HG02840 (cell line): ENCODE data around the gene UBR4.

Experiments used
- ATAC-seq: cut with Tn5 transposase; IDR thresholded peaks from one replicate; pipeline ENCODE4 v1.9.1; 2021; ENCODE audit warnings: mild to moderate bottlenecking, moderate library complexity, moderate number of reproducible peaks; ENCODE audit not compliant: unreplicated experiment, low FRiP score

The UBR4 gene

DNA sequence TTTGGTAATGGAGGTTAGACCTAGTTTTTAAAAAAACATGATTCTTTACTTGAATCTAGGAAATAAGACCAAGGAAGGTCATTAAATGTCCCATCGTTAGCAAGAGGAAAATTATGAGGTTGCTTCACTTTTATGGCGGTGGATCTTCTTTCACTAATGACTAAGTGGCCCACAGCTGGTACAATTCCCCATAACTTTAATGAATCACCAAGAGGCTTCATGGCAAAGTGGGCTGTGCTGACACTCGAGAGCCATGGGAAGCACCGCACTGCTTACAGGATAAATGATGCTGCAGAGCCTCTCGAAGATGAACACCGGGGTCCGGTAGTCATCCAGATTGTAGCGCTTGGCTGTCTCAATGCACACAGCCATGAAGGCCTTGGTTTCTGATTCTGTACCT is 108.8 kb downstream of the UBR4 start:
- no peak for ATAC-seq

DNA sequence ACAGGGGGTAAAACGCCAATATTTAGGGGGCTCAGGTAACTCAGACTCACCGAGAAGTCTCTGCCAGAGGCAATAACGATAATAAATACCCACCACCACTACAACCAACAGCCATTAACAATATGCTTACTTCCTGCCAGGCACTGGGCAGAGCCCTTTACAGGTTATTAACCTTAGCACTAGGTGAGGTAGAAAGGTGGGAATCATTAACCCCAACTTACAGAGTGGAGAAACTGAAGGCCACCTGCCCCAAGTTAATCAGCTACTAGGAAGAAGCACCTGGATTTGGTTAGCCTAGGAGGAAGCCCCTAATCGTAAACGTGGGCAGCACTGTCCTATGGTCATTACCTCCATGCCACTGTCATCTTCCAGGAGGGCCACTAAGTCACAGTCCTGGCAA is 110.0 kb downstream of the UBR4 start:
- no peak for ATAC-seq

DNA sequence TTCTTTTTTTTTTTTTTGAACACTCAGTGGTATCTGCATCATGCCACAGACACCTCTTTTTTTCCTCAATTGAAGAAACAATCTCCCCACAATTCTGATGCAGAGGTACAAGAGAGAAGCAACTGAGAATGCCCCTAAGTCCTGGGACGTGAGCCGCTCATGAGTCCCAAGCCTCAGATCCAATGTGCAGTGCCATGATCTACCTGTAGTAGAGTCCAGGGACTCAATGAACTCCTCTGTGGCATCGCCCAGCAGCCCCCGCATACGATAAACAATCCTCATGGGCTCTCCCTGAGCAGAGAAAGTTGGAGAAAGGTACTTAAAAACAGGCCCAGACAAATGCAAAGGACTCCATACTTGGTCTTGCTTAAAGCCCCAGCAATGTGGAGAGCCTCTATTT is 113.1 kb downstream of the UBR4 start:
- ATAC-seq = no peak

DNA sequence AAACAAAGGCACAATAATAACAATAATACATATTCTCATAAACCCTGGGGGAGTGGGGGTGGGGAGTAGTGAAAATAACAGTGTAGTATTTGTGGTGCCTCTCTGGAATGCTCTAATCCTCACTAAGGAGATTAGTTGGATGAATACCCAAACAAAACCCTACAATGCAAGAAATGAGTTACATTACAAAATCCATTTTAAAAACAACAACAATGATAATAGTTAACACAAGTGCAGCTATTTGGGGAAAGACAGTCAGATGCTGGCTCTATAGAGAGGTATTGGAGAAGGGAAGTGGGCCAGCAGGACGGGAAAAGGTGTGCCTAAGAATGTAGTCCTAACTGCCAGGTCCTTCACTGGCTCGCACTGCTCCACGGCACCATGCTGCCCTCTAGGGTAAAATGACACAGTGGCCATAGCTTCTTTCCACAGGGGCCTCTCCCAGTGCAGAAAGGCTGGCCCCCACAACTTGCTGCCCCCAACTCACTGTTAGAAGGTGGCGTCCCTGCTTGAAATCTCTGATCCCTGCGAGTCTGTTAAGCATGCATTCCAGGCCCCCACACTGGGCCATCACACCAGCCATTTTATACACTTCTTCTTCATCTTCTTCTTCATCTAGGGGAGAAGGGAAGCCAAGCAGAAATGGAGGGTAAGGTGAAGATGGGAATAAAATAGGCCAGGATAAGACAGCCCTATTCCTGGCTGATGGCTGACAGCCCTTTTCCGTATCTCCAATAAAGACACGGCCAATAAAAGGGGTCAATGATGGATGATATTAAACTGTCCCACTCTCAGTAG is 113.8 kb downstream of the UBR4 start:
- ATAC-seq = no peak

DNA sequence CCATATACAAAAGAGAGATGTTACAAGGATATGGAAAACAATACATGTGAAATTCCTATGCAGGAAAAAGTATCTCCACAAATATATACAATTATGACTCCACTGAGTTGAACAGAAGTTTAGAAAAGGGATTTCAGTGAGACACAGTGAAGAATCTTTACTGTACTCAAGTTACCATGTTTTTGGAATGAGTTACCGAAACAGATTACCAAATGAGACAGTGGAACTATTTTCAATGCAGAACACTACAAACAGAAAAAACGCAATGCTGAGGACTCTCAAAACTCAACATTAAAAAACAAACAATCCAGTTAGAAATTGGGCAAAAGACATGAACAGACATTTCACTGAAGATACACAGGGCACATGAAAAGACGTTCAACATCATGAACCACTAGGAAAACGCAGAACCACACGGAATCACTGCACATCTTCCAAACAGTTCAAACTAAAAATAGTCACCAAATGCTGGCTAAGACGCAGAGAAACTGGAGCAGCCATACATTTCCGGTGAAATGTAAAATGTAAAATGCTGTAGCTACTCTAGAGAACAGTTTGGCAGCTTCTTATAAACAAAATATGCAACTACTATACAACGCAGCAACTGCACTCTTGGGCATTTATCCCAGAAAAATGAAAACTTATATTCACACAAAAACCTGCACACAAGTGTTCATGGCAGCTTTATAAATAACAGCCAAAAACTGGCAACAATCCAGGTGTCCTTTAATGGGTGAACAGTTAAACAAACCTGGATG is 118.7 kb downstream of the UBR4 start:
- ATAC-seq = no peak

DNA sequence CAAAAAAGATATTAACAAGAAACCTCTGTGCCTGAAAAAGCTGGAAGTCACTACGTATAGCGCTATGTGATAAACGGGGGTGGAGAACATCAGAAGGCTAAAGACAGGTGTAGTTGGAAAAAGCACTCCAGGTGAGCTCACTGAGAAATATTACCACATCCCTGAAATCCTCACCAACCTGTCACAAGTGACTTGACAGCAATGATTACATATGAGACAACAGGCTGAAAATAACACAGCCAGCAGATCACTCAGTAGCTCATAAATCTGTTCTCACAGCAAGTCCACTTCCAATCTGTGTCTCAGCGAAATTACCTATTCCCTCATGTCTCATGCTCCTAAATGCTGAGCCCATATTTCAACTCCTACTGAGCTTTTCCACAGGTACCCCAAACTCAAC is 120.5 kb downstream of the UBR4 start:
- no peak for ATAC-seq

DNA sequence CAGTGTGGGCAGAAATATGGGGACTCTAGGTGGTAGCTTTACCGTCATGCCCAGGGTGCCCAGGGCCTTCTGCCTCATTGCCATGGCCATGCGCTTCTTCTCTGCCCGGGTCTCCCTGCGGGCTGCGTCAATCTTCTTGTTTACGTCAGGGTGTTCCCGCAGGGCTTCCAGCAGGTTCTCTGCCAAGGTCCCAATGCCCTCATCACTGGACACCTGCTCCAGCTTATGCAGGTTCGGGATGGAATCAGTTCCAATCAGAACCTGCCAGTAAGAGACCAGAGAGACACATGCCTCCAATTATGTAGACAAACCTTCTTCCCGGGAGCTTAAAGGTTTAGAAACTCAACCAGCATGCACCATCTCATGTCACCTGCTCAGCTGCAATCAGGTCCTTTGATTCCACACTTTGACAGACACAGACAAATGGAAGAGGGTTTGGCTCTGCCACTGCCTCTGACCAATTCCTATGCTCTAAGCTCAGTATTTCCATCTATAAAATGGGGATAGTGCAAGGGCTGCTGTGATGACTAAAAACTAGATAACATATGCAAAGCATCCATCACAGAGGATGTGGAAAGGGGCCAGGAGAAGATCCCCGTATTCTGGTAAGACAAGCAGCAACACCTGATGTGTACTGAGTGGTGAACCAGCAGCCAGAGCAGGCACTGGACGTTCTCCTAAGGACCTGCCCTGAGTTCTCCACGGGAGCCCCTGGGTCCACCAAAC is 121.2 kb downstream of the UBR4 start:
- ATAC-seq = no peak

DNA sequence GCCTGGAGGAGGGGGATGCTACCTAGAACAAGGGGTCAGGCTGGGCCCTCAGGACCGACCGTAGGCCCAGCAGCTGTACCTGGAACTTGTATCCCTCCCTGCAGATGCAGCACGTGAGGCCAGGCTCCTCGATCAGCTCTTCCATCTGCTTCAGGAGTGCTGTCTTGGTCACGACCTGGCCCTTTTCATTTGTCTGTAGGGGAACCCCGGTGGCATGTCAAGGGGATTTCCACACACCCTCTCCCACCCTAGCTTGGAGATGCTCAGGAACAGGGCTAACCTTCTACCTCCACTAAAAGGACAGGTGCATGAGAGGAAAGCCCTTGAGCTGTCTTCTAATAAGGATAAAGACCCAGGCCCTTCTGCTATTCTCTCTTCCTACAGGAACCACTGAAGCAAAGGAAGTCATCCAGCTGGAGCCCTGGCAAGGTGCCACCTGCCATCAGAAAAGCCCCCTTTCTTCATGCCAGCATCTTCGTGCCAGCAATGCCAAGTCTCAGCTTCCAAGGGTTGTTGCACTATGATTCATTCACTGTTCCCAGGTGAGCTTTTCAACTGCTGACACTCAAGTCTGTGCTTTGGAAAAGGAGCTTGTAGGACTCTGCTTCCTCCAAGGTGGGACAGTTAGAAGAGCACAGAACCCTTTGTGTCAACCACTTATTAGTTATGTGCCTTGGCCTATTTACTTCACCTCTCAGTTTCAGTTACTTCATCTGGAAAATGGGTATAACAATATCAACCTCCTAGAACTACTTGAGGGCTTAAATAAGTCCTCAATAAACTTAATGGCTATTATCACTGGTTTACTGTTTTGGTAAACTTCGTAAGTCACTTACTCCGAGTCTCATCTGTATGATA is 122.1 kb downstream of the UBR4 start:
- ATAC-seq = no peak

DNA sequence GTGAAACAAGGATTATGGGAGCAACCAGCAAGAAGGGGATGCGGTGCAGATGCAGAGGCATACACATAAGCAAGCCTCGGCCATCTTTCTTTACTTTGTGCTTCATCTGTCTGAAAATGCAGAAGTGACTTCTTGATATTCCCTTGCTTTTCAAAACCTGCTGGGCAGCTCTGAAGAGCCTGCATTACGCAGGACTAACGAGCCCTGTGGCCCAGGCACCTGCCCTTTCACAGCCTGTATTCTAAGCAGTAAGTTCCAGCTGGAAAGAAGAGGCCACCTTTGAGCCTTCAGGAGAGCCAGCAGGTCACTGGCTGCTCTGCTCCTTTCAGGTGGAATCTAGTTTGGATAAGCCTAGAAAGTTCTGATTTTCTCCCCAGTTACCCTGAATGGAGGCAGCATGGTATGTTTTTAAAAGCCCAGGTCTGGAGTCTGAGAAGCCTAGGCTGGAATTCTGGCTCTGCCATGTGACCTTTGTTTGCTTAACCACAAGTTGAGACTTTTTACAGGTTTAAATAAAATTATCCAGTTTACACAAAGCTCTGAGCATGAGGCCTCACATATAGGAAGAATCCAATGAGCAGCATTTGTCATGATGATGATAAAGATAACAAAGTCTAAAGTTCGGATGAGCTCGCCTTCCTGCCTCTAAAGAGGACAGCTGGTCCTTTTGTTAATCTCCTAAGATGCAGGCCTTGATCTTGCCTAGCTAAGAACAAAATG is 122.9 kb downstream of the UBR4 start:
- ATAC-seq = no peak

DNA sequence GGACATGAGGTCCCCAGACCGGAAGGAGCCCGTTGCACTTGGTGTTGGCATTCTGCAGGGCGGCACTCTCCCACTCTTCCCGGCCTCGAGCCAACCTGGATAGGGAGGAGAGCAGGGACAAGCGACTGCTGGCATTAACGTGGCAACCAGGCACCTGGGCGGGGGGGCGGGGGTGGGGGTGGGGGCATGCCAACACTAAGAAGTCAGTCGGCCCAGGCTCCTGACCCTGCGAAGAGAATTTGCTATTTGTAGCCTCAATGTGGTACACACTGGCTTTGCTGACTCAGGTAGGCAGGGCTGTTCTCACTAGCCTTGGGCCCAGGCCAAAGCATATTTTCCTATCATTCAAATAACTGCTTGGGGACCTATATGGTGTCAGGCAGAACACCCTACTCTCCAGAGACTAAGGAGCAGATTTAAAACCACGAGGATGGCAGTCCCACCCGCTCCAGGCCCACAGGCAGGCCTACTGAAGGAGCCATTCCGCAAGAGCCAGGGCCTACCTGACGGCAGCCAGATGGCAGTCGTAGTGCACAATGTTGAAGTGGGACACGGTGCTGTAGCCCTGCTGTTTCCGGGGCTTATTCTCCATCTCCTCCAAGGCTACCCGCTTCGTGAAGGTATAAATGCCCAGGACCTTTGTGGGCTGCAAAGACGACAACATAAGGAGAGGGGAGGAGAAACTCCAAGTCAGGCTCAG is 123.7 kb downstream of the UBR4 start:
- no peak for ATAC-seq

DNA sequence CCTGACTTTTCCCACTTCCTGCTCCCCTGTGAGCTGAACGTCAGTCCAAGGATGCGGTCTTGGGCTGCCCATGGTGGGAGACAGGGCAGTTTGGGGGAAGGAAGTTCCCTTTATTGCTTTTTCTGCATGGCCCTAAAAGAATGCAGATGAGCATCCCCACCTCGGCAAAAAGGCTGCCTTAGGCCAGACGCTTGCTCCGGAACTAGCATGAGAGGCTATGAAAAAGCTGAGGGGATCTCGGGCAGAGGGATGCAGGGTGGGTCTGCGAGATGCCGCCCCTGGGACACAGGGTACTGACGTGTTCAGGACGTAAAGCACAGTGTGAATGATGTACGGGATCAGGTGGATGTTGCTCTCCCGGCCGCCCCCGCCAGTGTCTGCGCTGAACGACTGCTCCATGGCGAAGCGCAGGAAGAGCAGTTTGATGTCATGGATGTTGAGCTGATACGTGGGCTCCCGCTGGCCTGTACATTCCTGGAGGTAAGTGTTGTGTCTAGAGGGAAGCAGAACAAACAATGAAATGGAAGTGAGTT is 125.8 kb downstream of the UBR4 start:
- no peak for ATAC-seq

DNA sequence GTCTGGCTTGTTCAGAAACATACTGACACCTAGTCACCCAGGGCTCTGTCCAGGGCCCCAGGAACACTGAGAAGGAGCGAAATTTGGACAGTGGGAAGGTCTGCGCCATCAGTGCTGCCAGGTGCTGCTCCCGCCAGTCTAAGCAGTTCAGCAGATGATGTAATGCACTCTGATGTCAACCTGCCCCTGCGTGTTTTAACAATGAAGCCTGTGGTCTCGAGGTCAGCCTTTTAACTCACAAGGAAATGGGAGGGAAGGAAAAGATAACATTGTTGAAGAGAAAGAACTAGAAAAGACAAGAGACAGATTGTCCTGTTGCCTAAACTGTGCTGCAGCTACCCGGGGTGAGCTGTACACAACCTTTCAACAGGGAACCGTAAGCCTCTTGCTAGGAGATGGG is 127.0 kb downstream of the UBR4 start:
- ATAC-seq = no peak

DNA sequence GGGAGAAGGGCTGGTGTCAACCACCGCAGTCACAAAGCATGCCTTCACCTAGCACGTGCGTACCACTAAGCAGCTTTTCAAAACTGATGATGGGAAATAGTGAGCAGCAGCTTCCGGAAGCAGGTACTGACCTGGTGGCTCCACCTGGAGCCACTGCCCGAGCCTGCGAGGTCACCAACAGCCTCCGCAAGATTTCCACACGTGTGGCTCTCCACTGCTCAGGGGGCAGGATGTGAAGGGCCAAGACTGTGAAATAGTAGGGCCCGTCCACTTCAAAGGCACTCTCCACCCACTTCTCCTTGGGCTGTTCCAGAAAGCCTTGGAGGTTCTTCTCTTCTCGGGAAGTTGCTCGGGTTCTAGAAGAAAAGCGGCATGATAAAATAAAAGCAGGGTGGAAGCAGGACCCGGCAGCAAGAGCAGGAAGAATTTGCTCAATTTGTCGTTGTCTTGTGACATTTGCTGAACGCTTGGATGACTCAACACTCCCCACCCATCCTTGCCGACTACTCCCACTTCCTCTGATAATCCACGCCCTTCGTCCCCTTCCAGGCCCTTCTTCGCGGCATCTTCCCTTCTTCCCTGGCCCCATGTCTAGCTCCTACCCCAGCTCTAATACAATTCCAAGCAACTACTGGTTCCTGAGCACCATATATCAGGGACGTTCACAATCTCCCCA is 128.7 kb downstream of the UBR4 start:
- no peak for ATAC-seq

DNA sequence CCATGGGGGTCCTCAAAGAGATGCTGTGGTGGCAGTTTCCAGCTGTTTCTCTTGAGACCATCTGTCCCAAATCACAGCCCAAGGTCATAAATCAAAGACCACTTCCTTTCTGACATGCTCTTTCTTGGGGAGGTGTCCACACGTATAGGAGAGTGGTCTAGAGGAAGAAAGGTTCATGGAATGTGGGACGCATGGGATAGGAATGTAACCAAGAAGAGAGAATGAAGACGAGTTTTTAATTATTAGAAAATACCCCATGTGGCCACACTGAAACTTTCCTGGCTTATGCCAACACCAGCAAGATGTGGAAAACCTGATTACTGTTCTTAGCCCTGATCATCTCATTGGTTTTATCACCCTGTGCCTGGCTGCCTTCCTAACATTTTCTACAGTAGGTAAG is 129.3 kb downstream of the UBR4 start:
- no peak for ATAC-seq

DNA sequence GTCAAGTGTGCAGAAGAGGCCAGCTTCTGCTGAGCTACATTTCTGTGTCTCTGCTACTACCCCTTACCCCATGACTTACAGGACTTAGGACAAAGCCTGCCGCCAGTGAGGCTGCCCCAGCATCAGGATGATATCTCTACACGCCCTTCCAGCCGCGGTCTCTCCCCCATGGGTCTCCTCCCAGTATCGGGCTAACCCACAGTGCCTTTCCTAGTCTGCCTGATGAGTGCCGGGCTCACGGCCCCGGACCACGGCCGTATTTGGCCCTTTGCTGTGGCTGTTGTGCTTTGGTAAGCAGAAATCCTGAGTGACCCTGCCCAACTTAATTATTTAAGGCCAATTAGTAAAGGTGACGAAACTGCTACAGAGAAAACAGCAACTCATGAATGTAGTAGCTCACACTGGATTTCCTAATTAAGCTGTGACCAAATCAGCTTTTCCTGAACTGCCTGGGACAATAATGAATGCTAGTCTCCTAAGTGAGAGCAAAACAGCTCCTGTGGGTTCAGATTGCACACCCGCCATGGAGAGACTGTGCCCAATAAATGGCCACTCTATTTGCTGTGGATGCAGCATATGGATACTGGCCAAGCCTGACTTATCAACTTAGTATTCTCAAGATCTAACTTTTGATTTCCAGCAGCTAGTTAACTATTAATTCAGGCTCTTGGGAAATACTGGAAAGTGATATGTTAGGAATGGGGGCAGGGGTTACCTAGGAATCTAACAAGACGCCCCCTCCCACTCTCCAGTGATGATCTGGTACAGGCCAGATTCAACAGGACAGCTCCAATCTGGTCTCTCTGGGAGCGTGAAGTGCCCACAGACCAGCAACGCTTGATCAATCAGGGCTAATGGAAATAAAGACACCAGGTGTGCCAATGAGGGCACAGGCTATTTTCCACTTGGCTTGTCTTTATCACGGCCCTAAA is 130.3 kb downstream of the UBR4 start:
- no peak for ATAC-seq

DNA sequence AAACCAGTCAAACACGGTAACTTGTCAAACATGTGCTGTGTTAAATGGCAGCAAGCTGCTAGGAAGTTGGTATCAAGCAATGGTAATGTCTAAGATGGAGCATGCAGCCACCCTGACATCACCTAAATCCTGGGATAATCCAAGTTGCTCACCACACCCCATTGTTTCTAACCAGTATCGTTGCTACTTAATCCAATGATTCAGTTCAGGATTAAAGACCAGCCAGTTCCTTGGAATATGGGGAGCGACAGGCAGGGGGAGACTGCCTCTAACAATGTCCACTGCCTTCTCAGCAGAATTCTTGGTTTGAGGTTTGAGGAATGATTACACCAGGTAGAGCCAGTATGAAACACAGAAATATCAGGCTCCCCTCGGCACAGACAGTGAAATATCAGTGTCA is 131.5 kb downstream of the UBR4 start:
- no peak for ATAC-seq

DNA sequence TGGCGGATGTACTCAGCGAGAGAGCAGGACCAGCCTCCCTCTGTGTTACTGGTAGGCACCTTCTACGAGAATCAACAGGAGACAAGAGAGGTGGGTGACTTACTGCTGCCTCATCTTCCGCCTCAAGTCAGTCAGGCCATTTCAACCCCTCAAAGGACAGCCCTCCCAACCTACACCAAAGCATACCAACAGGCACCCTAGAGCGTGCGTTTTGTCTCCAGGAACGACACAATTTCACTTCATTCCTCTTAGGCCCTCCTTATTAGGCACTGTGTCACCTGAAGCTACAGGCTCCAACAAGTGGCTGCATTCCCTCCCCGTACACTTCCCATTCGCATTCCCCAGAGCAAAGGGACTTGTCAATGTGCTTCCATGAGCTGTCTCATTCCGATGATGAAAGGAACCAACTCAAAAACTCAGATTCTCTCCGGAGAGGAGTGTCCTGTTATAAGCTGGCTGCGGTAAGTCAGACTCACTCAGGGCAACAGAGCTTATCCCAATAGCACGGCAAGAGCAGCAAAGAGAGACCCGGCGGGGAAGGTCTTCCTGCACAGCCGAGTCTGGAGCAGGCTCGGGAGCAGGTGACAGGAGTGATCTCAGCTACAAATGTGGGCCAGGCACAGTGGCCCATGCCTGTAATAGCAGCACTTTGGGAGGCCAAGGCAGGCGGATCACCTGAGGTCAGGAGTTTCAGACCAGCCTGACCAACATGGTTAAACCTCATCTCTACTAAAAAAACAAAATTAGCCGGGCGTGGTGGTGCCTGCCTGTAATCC is 133.0 kb downstream of the UBR4 start:
- no peak for ATAC-seq
